ENCODE measurements around the gene ZNF497. TPM values are rescaled to one million over a fixed set of nuclear protein-coding genes. Genes with fewer than 3 reads are reported as not detected.
A peak's percentile ranks its signal among the peaks of the same experiment; 100 is the strongest.
"Not testable (repeated sequence)": the region's sequence is repeated elsewhere in the genome, so short reads cannot be mapped to it uniquely, and the experiment has no call there.

ZNF497 gene
- total RNA-seq, 5 donors from 2014 or later (not counting 1 experiment from before 2014, with no cell fraction given): 0.98 to 3.4 (median 2.2) TPM

- H3K36me3 Mint-ChIP-seq; H3K36me3 ChIP-seq (ENCODE audit: control insufficient read depth in 2 of 2, extremely low read depth in 1 of 2, insufficient read depth in 1 of 2, low read length in 1 of 2); H3K27me3 Mint-ChIP-seq; CTCF ChIA-PET; H3K4me3 Mint-ChIP-seq; ATAC-seq (replicated peaks in 1 of 4); DNase-seq; H3K9me3 ChIP-seq; H3K27ac ChIP-seq (ENCODE audit: low read length); H3K9me3 Mint-ChIP-seq; H3K27me3 ChIP-seq (replicated peaks in 1 of 2; ENCODE audit: control insufficient read depth in 2 of 2, extremely low read depth in 1 of 2, insufficient read depth in 2 of 2, low read length in 1 of 2); H3K27ac Mint-ChIP-seq; POLR2A ChIA-PET; H3K4me3 ChIP-seq (ENCODE audit: control insufficient read depth in 1 of 2, extremely low read depth in 1 of 2, low read length in 1 of 2): not testable (repeated sequence)
- H3K4me1 ChIP-seq (ENCODE audit: control insufficient read depth in 1 of 2, extremely low read depth in 1 of 2, insufficient read depth in 2 of 2, low read length in 2 of 2): peaks cover 7 to 33% of the 10 kb centered on the region in 2 experiments
- WGBS (ENCODE audit: insufficient coverage): no CpG with 5 or more reads among the region's 5 CpGs
- H3K4me1 Mint-ChIP-seq: peaks cover 33 to 37% (median 34%) of the 10 kb centered on the region in 3 donors
Measured at GRCh38 chr19:58403920-58404478, 41.4 kb upstream of the ZNF497 start.

- peaks cover 17 to 18% (median 18%) of the 10 kb centered on the region in 3 donors for H3K4me1 Mint-ChIP-seq
- POLR2A ChIA-PET: no interaction called here
- H3K4me3 Mint-ChIP-seq: peak overlapping the region; percentile 24 to 88 (median 84)
Measured at GRCh38 chr19:58401840-58402421, 39.4 kb upstream of the ZNF497 start.

GRCh38 chr19:58400916-58401839, 38.6 kb upstream of the ZNF497 start:
- Histone ChIP-seq H3K4me1 (ENCODE audit: control insufficient read depth in 1 of 2, extremely low read depth in 1 of 2, insufficient read depth in 2 of 2, low read length in 2 of 2) (peaks cover 4 to 23% of the 10 kb centered on the region in 2 experiments), H3K9me3 (no peaks in the 10 kb centered on the region), H3K4me3 (ENCODE audit: control insufficient read depth in 1 of 2, extremely low read depth in 1 of 2, low read length in 1 of 2) (peak overlapping the region; percentile 74 to 75), H3K27me3 (replicated peaks in 1 of 2; ENCODE audit: control insufficient read depth in 2 of 2, extremely low read depth in 1 of 2, insufficient read depth in 2 of 2, low read length in 1 of 2) (peaks cover 0 to 28% of the 10 kb centered on the region in 2 experiments), H3K27ac (ENCODE audit: low read length) (peak overlapping the region; percentile 92), H3K36me3 (ENCODE audit: control insufficient read depth in 2 of 2, extremely low read depth in 1 of 2, insufficient read depth in 1 of 2, low read length in 1 of 2) (no peaks in the 10 kb centered on the region)
- Mint-ChIP-seq H3K4me3 (peak overlapping the region; percentile 84 to 88 (median 86)), H3K9me3 (no peaks in the 10 kb centered on the region), H3K4me1 (peaks cover 10 to 14% (median 14%) of the 10 kb centered on the region in 3 donors), H3K36me3 (no peaks in the 10 kb centered on the region), H3K27me3 (peaks cover 5 to 16% of the 10 kb centered on the region in 2 donors), H3K27ac (peak overlapping the region; percentile 84 to 88)
- POLR2A ChIA-PET: interaction anchor here in 1 of 2 donors (0.7 kb wide), 1 partner anchor 399 kb away, joined by 3 read pairs; no protein-coding TSS in a partner anchor
- WGBS (ENCODE audit: insufficient coverage): 4% methylated on average over 61 of the region's 80 CpGs
- DNase-seq (peak; percentile 95 to 100 (median 99)), ATAC-seq (replicated peaks in 1 of 4) (peak; percentile 96 to 99 (median 98))
- CTCF ChIA-PET: no interaction called here

More at GRCh38 chr19:58401840-58402421, 39.4 kb upstream of the ZNF497 start:
- Histone ChIP-seq H3K4me3 (ENCODE audit: control insufficient read depth in 1 of 2, extremely low read depth in 1 of 2, low read length in 1 of 2) (peak overlapping the region; percentile 74 to 75), H3K27me3 (replicated peaks in 1 of 2; ENCODE audit: control insufficient read depth in 2 of 2, extremely low read depth in 1 of 2, insufficient read depth in 2 of 2, low read length in 1 of 2) (peaks cover 0 to 26% of the 10 kb centered on the region in 2 experiments), H3K4me1 (ENCODE audit: control insufficient read depth in 1 of 2, extremely low read depth in 1 of 2, insufficient read depth in 2 of 2, low read length in 2 of 2) (peaks cover 4 to 21% of the 10 kb centered on the region in 2 experiments), H3K36me3 (ENCODE audit: control insufficient read depth in 2 of 2, extremely low read depth in 1 of 2, insufficient read depth in 1 of 2, low read length in 1 of 2) (no peaks in the 10 kb centered on the region), H3K27ac (ENCODE audit: low read length) (peak overlapping the region; percentile 92), H3K9me3 (no peaks in the 10 kb centered on the region)
- CTCF ChIA-PET: no interaction called here
- Mint-ChIP-seq H3K36me3 (no peaks in the 10 kb centered on the region), H3K27ac (no peak overlapping the region), H3K27me3 (peaks cover 5 to 14% of the 10 kb centered on the region in 2 donors), H3K9me3 (no peaks in the 10 kb centered on the region)
- WGBS (ENCODE audit: insufficient coverage): 94% methylated on average over 5 of the region's 23 CpGs
- ATAC-seq (replicated peaks in 1 of 4) (no peak), DNase-seq (peak in 1 of 35 experiments; percentile 27)

- Histone ChIP-seq H3K4me1 (ENCODE audit: control insufficient read depth in 1 of 2, extremely low read depth in 1 of 2, insufficient read depth in 2 of 2, low read length in 2 of 2) (peaks cover 4 to 27% of the 10 kb centered on the region in 2 experiments), H3K36me3 (ENCODE audit: control insufficient read depth in 2 of 2, extremely low read depth in 1 of 2, insufficient read depth in 1 of 2, low read length in 1 of 2) (no peaks in the 10 kb centered on the region), H3K27ac (ENCODE audit: low read length) (no peak overlapping the region), H3K4me3 (ENCODE audit: control insufficient read depth in 1 of 2, extremely low read depth in 1 of 2, low read length in 1 of 2) (peak overlapping the region; percentile 41 to 75), H3K27me3 (replicated peaks in 1 of 2; ENCODE audit: control insufficient read depth in 2 of 2, extremely low read depth in 1 of 2, insufficient read depth in 2 of 2, low read length in 1 of 2) (peaks cover 0 to 35% of the 10 kb centered on the region in 2 experiments), H3K9me3 (no peaks in the 10 kb centered on the region)
- no peaks in the 10 kb centered on the region for H3K36me3 Mint-ChIP-seq
- H3K27ac Mint-ChIP-seq: peak overlapping the region in 1 of 2 donors; percentile 59
- POLR2A ChIA-PET: interaction anchor here in 1 of 2 donors (0.7 kb wide), 1 partner anchor 398 kb away, joined by 3 read pairs; no protein-coding TSS in a partner anchor
- peaks cover 5 to 16% of the 10 kb centered on the region in 2 donors for H3K27me3 Mint-ChIP-seq
- no peaks in the 10 kb centered on the region for H3K9me3 Mint-ChIP-seq
- CTCF ChIA-PET: no interaction called here
- ATAC-seq (replicated peaks in 1 of 4) (no peak), DNase-seq (no peak)
- H3K4me3 Mint-ChIP-seq: peak overlapping the region; percentile 84 to 88 (median 86)
- 73% methylated on average over 16 of the region's 18 CpGs for WGBS (ENCODE audit: insufficient coverage)
- H3K4me1 Mint-ChIP-seq: peaks cover 10 to 17% (median 14%) of the 10 kb centered on the region in 3 donors
Measured at GRCh38 chr19:58400316-58400915, 37.9 kb upstream of the ZNF497 start.

GRCh38 chr19:58399903-58400302, 37.4 kb upstream of the ZNF497 start:
- no peaks in the 10 kb centered on the region for H3K9me3 ChIP-seq
- H3K4me3 ChIP-seq (ENCODE audit: control insufficient read depth in 1 of 2, extremely low read depth in 1 of 2, low read length in 1 of 2): no peak overlapping the region
- H3K9me3 Mint-ChIP-seq: no peaks in the 10 kb centered on the region
- ChIA-PET POLR2A (no interaction called here), CTCF (no interaction called here)
- H3K36me3 Mint-ChIP-seq: peaks cover 1% of the 10 kb centered on the region
- peaks cover 4 to 27% of the 10 kb centered on the region in 2 experiments for H3K4me1 ChIP-seq (ENCODE audit: control insufficient read depth in 1 of 2, extremely low read depth in 1 of 2, insufficient read depth in 2 of 2, low read length in 2 of 2)
- H3K36me3 ChIP-seq (ENCODE audit: control insufficient read depth in 2 of 2, extremely low read depth in 1 of 2, insufficient read depth in 1 of 2, low read length in 1 of 2): peaks cover under 1% of the 10 kb centered on the region in 2 donors
- peaks cover 0 to 38% of the 10 kb centered on the region in 2 experiments for H3K27me3 ChIP-seq (replicated peaks in 1 of 2; ENCODE audit: control insufficient read depth in 2 of 2, extremely low read depth in 1 of 2, insufficient read depth in 2 of 2, low read length in 1 of 2)
- peak overlapping the region in 2 of 3 donors; percentile 32 to 88 for H3K4me3 Mint-ChIP-seq
- ATAC-seq (replicated peaks in 1 of 4): no peak
- no peak overlapping the region for H3K27ac ChIP-seq (ENCODE audit: low read length)
- DNase-seq: no peak
- peaks cover 10 to 18% (median 14%) of the 10 kb centered on the region in 3 donors for H3K4me1 Mint-ChIP-seq
- 100% methylated on average over 3 of the region's 3 CpGs for WGBS (ENCODE audit: insufficient coverage)
- no peak overlapping the region for H3K27ac Mint-ChIP-seq
- H3K27me3 Mint-ChIP-seq: peaks cover 5 to 16% of the 10 kb centered on the region in 2 donors

- H3K27ac ChIP-seq (ENCODE audit: low read length): no peak overlapping the region
- Mint-ChIP-seq H3K36me3 (peaks cover 14% of the 10 kb centered on the region), H3K4me1 (peaks cover 14 to 19% (median 15%) of the 10 kb centered on the region in 3 donors), H3K27me3 (peaks cover 5 to 16% of the 10 kb centered on the region in 2 donors), H3K27ac (no peak overlapping the region), H3K9me3 (no peaks in the 10 kb centered on the region), H3K4me3 (no peak overlapping the region)
- H3K9me3 ChIP-seq: no peaks in the 10 kb centered on the region
- DNase-seq (no peak), ATAC-seq (replicated peaks in 1 of 4) (no peak)
- peaks cover 4 to 27% of the 10 kb centered on the region in 2 experiments for H3K4me1 ChIP-seq (ENCODE audit: control insufficient read depth in 1 of 2, extremely low read depth in 1 of 2, insufficient read depth in 2 of 2, low read length in 2 of 2)
- H3K27me3 ChIP-seq (replicated peaks in 1 of 2; ENCODE audit: control insufficient read depth in 2 of 2, extremely low read depth in 1 of 2, insufficient read depth in 2 of 2, low read length in 1 of 2): peaks cover 0 to 38% of the 10 kb centered on the region in 2 experiments
- POLR2A ChIA-PET: no interaction called here
- 100% methylated on average over 3 of the region's 6 CpGs for WGBS (ENCODE audit: insufficient coverage)
- H3K36me3 ChIP-seq (ENCODE audit: control insufficient read depth in 2 of 2, extremely low read depth in 1 of 2, insufficient read depth in 1 of 2, low read length in 1 of 2): peaks cover 10 to 14% of the 10 kb centered on the region in 2 donors
- CTCF ChIA-PET: no interaction called here
- H3K4me3 ChIP-seq (ENCODE audit: control insufficient read depth in 1 of 2, extremely low read depth in 1 of 2, low read length in 1 of 2): no peak overlapping the region
Measured at GRCh38 chr19:58398545-58398944, 36.0 kb upstream of the ZNF497 start.

Measured in T-cell (primary cell).